H9 (cell line): ENCODE measurements around the gene ICE1. TPM values are rescaled to one million over a fixed set of nuclear protein-coding genes. Genes with fewer than 3 reads are reported as not detected.
"Not testable (repeated sequence)": the region's sequence is repeated elsewhere in the genome, so short reads cannot be mapped to it uniquely, and the experiment has no call there.

Experiments
- DNase-seq: peaks from one replicate; pipeline ENCODE4 v3.0.0-alpha.2; 2017
- H2AFZ ChIP-seq: one replicate; pipeline ENCODE4 v1.6.1; 2013; ENCODE audit warnings: mild to moderate bottlenecking, low read length, control low read depth, moderate library complexity
- H2AK5ac ChIP-seq: 2 replicates; pipeline ENCODE4 v1.6.1; 2013; ENCODE audit warnings: low read length, control low read depth, mixed read lengths; ENCODE audit not compliant: insufficient read length
- H2BK120ac ChIP-seq: one replicate; pipeline ENCODE4 v1.6.1; 2013; ENCODE audit warnings: low read depth, mild to moderate bottlenecking, low read length, control low read depth, inconsistent platforms; ENCODE audit not compliant: poor library complexity, severe bottlenecking
- H2BK12ac ChIP-seq: 2 replicates; pipeline ENCODE4 v1.6.1; 2013; ENCODE audit warnings: low read length, control low read depth, mixed read lengths, low read depth; ENCODE audit not compliant: insufficient read length
- H2BK15ac ChIP-seq: 2 replicates; pipeline ENCODE4 v1.6.1; 2013; ENCODE audit warnings: low read depth, low read length, control low read depth
- H2BK20ac ChIP-seq: one replicate; pipeline ENCODE4 v1.6.1; 2013; ENCODE audit warnings: low read depth, mild to moderate bottlenecking, low read length, control low read depth, inconsistent platforms; ENCODE audit not compliant: poor library complexity, severe bottlenecking
- H2BK5ac ChIP-seq: 2 replicates; pipeline ENCODE4 v1.6.1; 2013; ENCODE audit warnings: low read length, control low read depth, mixed read lengths; ENCODE audit not compliant: insufficient read length
- H3K14ac ChIP-seq: 2 replicates; pipeline ENCODE4 v1.6.1; 2013; ENCODE audit warnings: low read length, control low read depth; ENCODE audit not compliant: insufficient read depth
- H3K18ac ChIP-seq: 2 replicates; pipeline ENCODE4 v1.6.1; 2013; ENCODE audit warnings: low read depth, mild to moderate bottlenecking, mixed read lengths, low read length, control low read depth; ENCODE audit not compliant: insufficient read length
- H3K23ac ChIP-seq: 2 replicates; pipeline ENCODE4 v1.6.1; 2013; ENCODE audit warnings: low read length, control low read depth, mixed read lengths, low read depth; ENCODE audit not compliant: insufficient read length
- H3K23me2 ChIP-seq: 2 replicates; pipeline ENCODE4 v1.6.1; 2013; ENCODE audit warnings: low read depth, mild to moderate bottlenecking, mixed read lengths, low read length, control low read depth; ENCODE audit not compliant: insufficient read length, poor library complexity, severe bottlenecking
- H3K27ac ChIP-seq: 2 replicates; pipeline ENCODE4 v1.5.1; 2013; ENCODE audit warnings: low read length, control low read depth, mixed read lengths, low read depth; ENCODE audit not compliant: insufficient read length
- H3K27me3 ChIP-seq: 2 replicates; pipeline ENCODE4 v1.6.1; 2013; ENCODE audit warnings: low read length, control low read depth, inconsistent platforms; ENCODE audit not compliant: insufficient read depth
- H3K4ac ChIP-seq: 2 replicates; pipeline ENCODE4 v1.6.1; 2013; ENCODE audit warnings: low read depth, mild to moderate bottlenecking, control low read depth, inconsistent platforms, low read length, moderate library complexity
- H3K4me1 ChIP-seq: 2 replicates; pipeline ENCODE4 v1.6.1; 2013; ENCODE audit warnings: low read length, control low read depth, inconsistent platforms; ENCODE audit not compliant: insufficient read depth
- H3K4me2 ChIP-seq: 2 replicates; pipeline ENCODE4 v1.6.1; 2013; ENCODE audit warnings: low read length, control low read depth, mixed read lengths; ENCODE audit not compliant: insufficient read length, insufficient read depth
- H3K56ac ChIP-seq: 2 replicates; pipeline ENCODE4 v1.6.1; 2013; ENCODE audit warnings: low read depth, mild to moderate bottlenecking, mixed read lengths, low read length, control low read depth; ENCODE audit not compliant: insufficient read length
- H3K79me1 ChIP-seq: 2 replicates; pipeline ENCODE4 v1.6.1; 2013; ENCODE audit warnings: low read depth, mild to moderate bottlenecking, moderate library complexity, low read length, control low read depth, inconsistent platforms; ENCODE audit not compliant: insufficient read depth, poor library complexity, severe bottlenecking
- H3K79me2 ChIP-seq: 2 replicates; pipeline ENCODE4 v1.6.1; 2013; ENCODE audit warnings: low read length, control low read depth, inconsistent platforms; ENCODE audit not compliant: insufficient read depth
- H3K9ac ChIP-seq: 2 replicates; pipeline ENCODE4 v1.6.1; 2013; ENCODE audit warnings: low read length, control low read depth, mixed read lengths; ENCODE audit not compliant: insufficient read length; ENCODE audit errors: extremely low read depth
- H3K9me3 ChIP-seq: one replicate; pipeline ENCODE4 v1.6.1; 2013; ENCODE audit warnings: low read depth, low read length, inconsistent platforms; ENCODE audit not compliant: control insufficient read depth
- H3T11ph ChIP-seq: one replicate; pipeline ENCODE4 v1.6.1; 2013; ENCODE audit warnings: mild to moderate bottlenecking, low read length, control low read depth, inconsistent platforms
- H4K20me1 ChIP-seq: one replicate; pipeline ENCODE4 v1.6.1; 2013; ENCODE audit not compliant: control insufficient read depth, insufficient read length, insufficient read depth
- H4K5ac ChIP-seq: 2 replicates; pipeline ENCODE4 v1.6.1; 2013; ENCODE audit warnings: low read depth, mild to moderate bottlenecking, mixed read lengths, low read length, control low read depth; ENCODE audit not compliant: insufficient read length
- H4K8ac ChIP-seq: replicated peaks from 2 replicates; pipeline ENCODE4 v1.6.1; 2013; ENCODE audit warnings: low read length, control low read depth, mixed read lengths, low read depth; ENCODE audit not compliant: insufficient read length
- H4K91ac ChIP-seq: 2 replicates; pipeline ENCODE4 v1.6.1; 2013; ENCODE audit warnings: low read depth, mild to moderate bottlenecking, moderate library complexity, mixed read lengths, low read length, control low read depth; ENCODE audit not compliant: insufficient read length
- H3K27ac Mint-ChIP-seq, 3 experiments: 2 replicates in 2 of 3; 3 replicates in 1 of 3; pipeline ENCODE4 v1.8.0; 2020 to 2021; ENCODE audit warnings: mixed read lengths in 3 of 3, mild to moderate bottlenecking in 1 of 3, moderate library complexity in 1 of 3
- H3K27me3 Mint-ChIP-seq: 2 replicates; pipeline ENCODE4 v1.8.0; 2021; ENCODE audit warnings: low read depth, mild to moderate bottlenecking, moderate library complexity, mixed read lengths
- H3K36me3 Mint-ChIP-seq, 3 experiments: 2 replicates in 2 of 3; 3 replicates in 1 of 3; pipeline ENCODE4 v1.8.0; 2020 to 2021; ENCODE audit warnings: low read depth in 3 of 3, mixed read lengths in 3 of 3; ENCODE audit not compliant: insufficient read depth in 1 of 3
- H3K4me1 Mint-ChIP-seq, 2 experiments: 2 replicates each; pipeline ENCODE4 v1.8.0; 2020; ENCODE audit warnings: mixed read lengths in 2 of 2
- H3K4me3 Mint-ChIP-seq, 2 experiments: 2 replicates in 1 of 2; 3 replicates in 1 of 2; pipeline ENCODE4 v1.8.0; 2020 to 2021; ENCODE audit warnings: mild to moderate bottlenecking in 2 of 2, mixed read lengths in 2 of 2, moderate library complexity in 1 of 2
- H3K9me3 Mint-ChIP-seq, 2 experiments: 2 replicates in 1 of 2; 3 replicates in 1 of 2; pipeline ENCODE4 v1.8.0; 2020; ENCODE audit warnings: mild to moderate bottlenecking in 2 of 2, mixed read lengths in 2 of 2, moderate library complexity in 1 of 2
- WGBS: extraction: QIAGEN DNeasy Blood & Tissue Kit; methylation state at CpG from one replicate; pipeline ENCODE4 v1.1.7; 2013; ENCODE audit warnings: missing lambda C conversion rate, low lambda C conversion rate, mixed read lengths; ENCODE audit not compliant: insufficient read length; ENCODE audit errors: extremely low coverage; 5-methylcytosine and 5-hydroxymethylcytosine counted together
- total RNA-seq: library from RNA; stranded (reverse); gene quantifications from 2 replicates; pipeline ENCODE4 v1.2.1, GENCODE V29; 2021
- TF ChIP-seq, protein P1 (sequence below): fragments of 200-600 bp; sonication (generic); conservative IDR thresholded peaks from 3 replicates; pipeline ENCODE4 v1.8.0; 2021; ENCODE audit warnings: antibody characterized with exemption, mild to moderate bottlenecking

The ICE1 gene
- total RNA-seq, 1 experiment from 2014 or later = 45.1 TPM

- H3K27me3 Mint-ChIP-seq = peaks cover 16% of the 10 kb centered on the region
- H3K23me2 ChIP-seq = no peaks in the 10 kb centered on the region
These were observed 69.8 kb downstream of the ICE1 start for GRCh38 chr5:5492087-5492933.

GRCh38 chr5:5492934-5493271 lies 70.4 kb downstream of the ICE1 start:
- not testable (repeated sequence) for H3K27ac ChIP-seq, H3K23me2 ChIP-seq, H3K79me1 ChIP-seq, H2BK12ac ChIP-seq, H4K8ac ChIP-seq, H3K4me1 ChIP-seq, H3K9me3 Mint-ChIP-seq, H2AK5ac ChIP-seq, H3K4me3 Mint-ChIP-seq, DNase-seq, H4K20me1 ChIP-seq, H3K27me3 ChIP-seq, H3K18ac ChIP-seq, H2BK5ac ChIP-seq, H2AFZ ChIP-seq, H2BK20ac ChIP-seq, H3K9ac ChIP-seq, H3K56ac ChIP-seq, H4K91ac ChIP-seq, H3K14ac ChIP-seq, H3K79me2 ChIP-seq, H2BK120ac ChIP-seq, H3K9me3 ChIP-seq, H2BK15ac ChIP-seq, H3T11ph ChIP-seq, H3K4me2 ChIP-seq, H3K23ac ChIP-seq, H3K27ac Mint-ChIP-seq, H3K4ac ChIP-seq, H4K5ac ChIP-seq
- Mint-ChIP-seq H3K27me3 (peaks cover 16% of the 10 kb centered on the region), H3K4me1 (peaks cover 29 to 37% of the 10 kb centered on the region in 2 experiments), H3K36me3 (peaks cover 4 to 12% (median 11%) of the 10 kb centered on the region in 3 experiments; a peak in 5 of 7 replicates)
- WGBS = no CpG with 5 or more reads among the region's 2 CpGs

More at GRCh38 chr5:5492087-5492933, 69.8 kb downstream of the ICE1 start:
- Histone ChIP-seq H2BK120ac (no peak overlapping the region), H3K4me1 (no peaks in the 10 kb centered on the region), H3K27me3 (no peaks in the 10 kb centered on the region; the same call in 1 of the 2 replicates), H3K79me1 (no peaks in the 10 kb centered on the region), H3K14ac (no peak overlapping the region), H2BK15ac (no peak overlapping the region), H3T11ph (no peak overlapping the region), H4K5ac (no peak overlapping the region), H3K79me2 (no peaks in the 10 kb centered on the region), H4K8ac (no peak overlapping the region), H2BK12ac (no peak overlapping the region), H2BK20ac (no peak overlapping the region), H3K18ac (no peak overlapping the region), H4K20me1 (no peaks in the 10 kb centered on the region), H3K9me3 (no peaks in the 10 kb centered on the region), H4K91ac (no peak overlapping the region), H2BK5ac (no peak overlapping the region), H2AK5ac (no peak overlapping the region), H3K23ac (no peak overlapping the region), H3K27ac (no peak overlapping the region), H2AFZ (no peak overlapping the region), H3K9ac (no peak overlapping the region), H3K4me2 (no peak overlapping the region), H3K56ac (no peak overlapping the region), H3K4ac (no peak overlapping the region)
- WGBS = no CpG with 5 or more reads among the region's 12 CpGs
- TF ChIP-seq, protein P1, sequence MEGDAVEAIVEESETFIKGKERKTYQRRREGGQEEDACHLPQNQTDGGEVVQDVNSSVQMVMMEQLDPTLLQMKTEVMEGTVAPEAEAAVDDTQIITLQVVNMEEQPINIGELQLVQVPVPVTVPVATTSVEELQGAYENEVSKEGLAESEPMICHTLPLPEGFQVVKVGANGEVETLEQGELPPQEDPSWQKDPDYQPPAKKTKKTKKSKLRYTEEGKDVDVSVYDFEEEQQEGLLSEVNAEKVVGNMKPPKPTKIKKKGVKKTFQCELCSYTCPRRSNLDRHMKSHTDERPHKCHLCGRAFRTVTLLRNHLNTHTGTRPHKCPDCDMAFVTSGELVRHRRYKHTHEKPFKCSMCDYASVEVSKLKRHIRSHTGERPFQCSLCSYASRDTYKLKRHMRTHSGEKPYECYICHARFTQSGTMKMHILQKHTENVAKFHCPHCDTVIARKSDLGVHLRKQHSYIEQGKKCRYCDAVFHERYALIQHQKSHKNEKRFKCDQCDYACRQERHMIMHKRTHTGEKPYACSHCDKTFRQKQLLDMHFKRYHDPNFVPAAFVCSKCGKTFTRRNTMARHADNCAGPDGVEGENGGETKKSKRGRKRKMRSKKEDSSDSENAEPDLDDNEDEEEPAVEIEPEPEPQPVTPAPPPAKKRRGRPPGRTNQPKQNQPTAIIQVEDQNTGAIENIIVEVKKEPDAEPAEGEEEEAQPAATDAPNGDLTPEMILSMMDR = peak; percentile 87
- no peaks in the 10 kb centered on the region for H3K9me3 Mint-ChIP-seq
- peak overlapping the region in 1 of 3 experiments; percentile 71; a peak in 1 of 7 replicates for H3K27ac Mint-ChIP-seq
- DNase-seq = peak; percentile 50
- H3K36me3 Mint-ChIP-seq = peaks cover 4 to 12% (median 11%) of the 10 kb centered on the region in 3 experiments; a peak in 5 of 7 replicates
- H3K4me1 Mint-ChIP-seq = peaks cover 26 to 32% of the 10 kb centered on the region in 2 experiments
- no peak overlapping the region; a peak in 1 of 5 replicates for H3K4me3 Mint-ChIP-seq
